HG02763 (cell line): Measurements from ENCODE around the gene ARHGAP45.

Source experiments
- ATAC-seq: cut with Tn5 transposase; IDR thresholded peaks from one replicate; pipeline ENCODE4 v1.9.1; 2021; ENCODE audit warnings: mild to moderate bottlenecking, moderate library complexity; ENCODE audit not compliant: unreplicated experiment

The ARHGAP45 gene

DNA sequence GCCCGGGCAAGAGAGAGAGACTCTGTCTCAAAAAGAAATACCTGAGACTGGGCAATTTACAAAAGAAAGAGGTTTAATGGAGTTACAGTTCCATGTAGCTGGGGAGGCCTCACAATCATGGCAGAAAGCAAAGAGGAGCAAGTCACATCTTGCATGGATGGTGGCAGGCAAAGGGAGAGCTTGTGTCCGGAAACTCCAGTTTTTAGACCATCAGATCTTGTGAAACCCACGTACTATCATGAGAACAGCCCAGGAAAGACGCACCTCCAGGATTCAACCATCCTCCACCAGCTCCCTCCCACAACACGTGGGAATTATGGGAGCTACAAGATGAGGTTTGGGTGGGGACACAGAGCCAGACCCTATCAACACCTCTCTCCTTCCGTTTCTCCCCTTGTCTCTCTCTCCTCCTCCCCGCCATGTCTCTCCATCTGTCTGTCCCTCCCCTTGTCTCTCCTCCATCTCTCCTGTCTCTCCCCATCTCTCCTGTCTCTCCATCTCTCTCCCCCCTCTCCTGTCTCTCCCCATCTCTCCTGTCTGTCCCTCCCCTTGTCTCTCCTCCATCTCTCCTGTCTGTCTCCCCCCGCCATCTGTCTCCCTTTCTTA is 18.2 kb downstream of the ARHGAP45 start:
- ATAC-seq = no peak

- ATAC-seq = no peak
Measured at GRCh38 chr19:1085676-1086442, 18.9 kb downstream of the ARHGAP45 start.

DNA sequence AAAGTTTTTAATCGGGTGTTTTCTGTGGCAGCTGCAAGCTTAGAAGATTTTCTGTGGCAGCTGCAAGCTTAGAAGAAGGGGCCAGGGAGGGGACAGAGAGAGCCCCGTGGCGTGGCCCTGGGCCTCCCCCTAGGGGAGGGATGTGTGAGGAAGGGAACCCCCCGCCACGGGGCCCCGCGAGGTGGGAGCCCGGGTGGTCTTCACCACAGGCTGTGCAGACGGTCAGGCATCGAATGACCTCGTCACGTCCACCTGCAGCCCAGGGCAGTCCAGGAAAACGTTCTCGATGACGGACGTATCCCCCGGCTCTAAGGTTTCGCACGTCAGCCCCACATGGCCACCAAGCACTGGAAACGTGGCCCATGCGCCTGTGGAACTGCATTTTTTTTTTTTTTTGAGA is 19.6 kb downstream of the ARHGAP45 start:
- ATAC-seq = no peak

DNA sequence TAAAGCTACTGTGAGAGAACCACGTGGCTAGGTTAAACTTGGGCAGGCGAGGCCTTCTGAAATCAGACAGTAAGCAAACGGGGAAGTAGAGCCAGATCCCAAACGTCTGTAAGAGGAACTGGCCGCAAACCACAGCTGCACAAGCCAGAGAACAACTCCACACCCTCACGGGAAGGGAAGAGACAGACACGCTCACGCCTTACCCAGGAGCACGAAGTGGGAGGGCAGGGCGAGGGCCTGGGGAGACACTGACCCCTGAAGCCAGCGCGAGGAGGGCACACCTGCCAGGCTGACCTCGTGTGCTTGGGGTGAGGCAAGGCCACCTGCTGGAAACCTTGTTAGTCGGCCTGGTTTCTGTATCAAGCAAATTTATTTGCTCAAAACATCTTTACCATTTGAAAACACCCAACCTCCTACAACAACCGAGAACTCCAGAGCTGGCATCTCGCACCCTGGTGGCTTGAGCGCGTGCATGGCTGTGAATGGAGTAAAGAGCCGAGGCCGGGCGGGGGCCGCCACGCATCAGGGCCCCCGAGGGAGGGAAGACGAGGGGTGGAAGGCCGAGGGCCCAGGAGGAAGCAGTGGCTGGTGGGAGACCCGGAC is 20.9 kb downstream of the ARHGAP45 start:
- ATAC-seq = no peak

- no peak for ATAC-seq
Measured at GRCh38 chr19:1088416-1089010, 21.5 kb downstream of the ARHGAP45 start.

DNA sequence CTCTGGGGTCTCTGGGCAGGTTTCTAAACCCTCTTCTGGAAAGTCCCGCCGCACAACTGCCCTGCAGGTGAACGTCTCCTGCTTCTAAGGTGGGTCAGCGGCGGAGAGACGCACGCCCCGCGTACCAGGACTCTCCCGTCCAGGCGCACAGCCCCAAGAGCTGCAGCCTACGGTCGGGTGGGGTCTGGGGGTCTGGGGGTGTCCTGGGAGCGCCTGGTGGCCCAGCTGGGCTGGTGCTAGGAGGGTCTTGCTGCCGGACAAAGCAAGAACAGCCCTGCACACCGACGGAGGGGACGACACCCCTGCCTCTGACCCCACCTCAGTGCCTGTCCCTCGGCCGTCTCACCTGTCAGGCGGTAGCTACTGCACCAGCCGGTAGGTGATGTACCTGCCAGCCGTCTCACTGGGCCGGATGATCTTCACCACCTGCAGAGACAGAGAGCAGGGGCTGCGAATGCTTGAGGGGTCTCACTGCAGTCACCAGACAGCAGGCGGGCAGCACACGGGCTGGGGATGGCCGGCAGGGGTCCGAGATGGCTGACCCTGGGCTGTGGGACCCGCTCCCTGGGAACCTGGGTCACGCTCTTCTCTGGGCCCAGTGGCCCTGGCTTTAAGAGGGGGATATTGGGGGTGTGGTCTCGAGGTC is 22.3 kb downstream of the ARHGAP45 start:
- no peak for ATAC-seq

GRCh38 chr19:1089891-1090290 is 22.9 kb downstream of the ARHGAP45 start:
- ATAC-seq = no peak

DNA sequence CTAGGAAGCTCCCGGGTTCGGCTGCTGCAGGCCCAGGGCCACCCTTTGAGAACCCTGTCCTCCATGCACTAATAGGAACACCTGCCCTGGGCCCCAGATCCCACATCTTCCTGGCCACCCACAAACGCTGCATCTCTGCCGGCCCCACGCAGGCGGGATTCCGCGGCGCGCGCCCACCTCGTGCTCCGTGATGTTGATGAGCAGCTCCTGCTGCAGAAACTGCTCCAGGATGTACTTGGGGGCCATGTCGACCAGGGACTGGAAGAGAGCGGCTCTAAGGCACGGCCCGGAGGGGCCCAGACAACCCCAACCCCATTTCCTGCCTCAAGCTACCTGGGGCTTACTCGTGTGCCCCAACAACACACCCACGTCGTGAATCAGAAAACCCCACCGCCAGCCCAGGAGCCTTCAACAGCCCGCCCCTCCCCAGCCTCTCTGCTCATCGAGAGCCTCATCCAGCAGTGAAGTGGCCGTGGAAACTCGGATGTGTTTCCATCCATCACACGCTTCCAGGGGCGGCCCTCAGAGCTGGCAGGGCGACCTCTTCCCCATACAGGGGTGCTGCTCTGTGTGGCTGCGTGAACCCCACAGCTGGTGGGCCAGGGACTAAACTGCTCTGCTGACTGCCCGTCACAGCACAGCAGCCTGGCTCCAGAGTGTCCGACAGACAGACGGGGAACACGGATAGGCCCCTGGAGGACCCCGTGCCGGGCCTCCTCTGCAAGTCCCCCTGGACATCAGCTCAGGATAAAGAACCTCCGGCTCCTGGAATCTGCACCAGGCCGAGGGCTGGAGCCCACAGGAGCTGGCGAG is 24.0 kb downstream of the ARHGAP45 start:
- no peak for ATAC-seq

DNA sequence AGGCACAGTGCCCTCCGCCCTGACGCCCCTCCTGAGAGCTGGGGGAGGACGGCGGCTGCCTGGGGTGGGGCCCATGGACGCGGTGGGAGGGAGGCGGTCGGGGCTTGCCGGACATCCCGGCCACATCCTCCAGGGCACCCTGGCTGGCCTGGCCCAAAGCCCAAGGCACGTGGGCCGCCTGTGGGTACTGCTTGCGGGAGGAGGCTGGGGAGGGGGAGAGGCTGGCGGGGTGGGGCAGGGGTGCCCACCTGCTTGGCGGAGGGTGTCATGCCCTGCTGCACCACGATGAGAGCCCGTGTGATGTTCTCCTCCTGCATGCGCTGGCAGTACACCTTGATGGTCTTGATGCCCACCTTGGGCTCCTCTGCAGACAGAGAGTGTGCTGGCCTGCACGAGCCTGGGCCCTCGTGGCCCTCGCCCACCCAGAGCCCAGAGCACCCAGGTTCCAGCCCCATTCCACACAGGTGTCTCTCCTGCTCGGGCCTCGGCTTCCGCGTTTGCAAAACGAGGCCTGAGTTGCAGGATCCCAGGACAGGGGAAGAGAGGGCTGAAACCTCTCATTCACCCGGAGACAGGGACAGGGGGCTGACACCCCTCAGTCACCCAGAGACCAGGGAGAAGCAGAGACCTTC is 24.7 kb downstream of the ARHGAP45 start:
- no peak for ATAC-seq

- ATAC-seq = no peak
Measured at GRCh38 chr19:1093330-1093729, 26.4 kb downstream of the ARHGAP45 start.

DNA sequence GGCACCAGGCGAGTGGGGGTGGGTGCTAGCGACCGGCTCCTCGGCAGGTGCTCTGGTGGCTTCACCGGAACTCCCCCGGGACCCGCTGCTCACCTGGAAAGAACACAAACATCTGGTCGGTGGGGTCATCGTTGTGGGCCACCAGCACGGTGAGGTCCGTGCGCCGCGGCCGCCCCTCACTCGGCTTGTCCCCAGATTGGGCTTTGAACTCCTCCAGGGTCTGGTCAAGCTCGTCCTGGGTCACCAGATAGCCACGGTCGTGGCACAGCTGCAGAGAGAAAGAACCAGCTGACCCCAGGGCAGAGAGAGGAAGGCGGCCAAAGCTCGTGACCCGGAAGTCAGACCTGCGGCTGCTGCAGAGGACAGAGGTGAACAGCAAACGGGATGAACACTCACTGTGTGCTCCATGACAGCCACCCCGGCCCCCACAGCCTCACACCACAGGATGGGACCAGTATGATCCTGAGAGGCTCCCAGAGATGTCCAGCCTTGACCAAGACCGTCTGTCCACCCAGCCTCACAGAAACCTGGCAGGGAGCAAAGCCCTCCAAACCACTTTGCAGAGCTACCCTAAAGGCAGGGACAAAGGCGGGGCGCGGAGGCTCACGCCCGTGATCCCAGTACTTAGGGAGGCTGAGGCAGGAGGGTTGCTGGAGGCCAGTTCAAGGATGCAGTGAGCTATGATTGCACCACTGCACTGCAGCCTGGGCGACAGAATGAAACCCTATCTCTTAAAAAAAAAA is 27.0 kb downstream of the ARHGAP45 start:
- no peak for ATAC-seq

DNA sequence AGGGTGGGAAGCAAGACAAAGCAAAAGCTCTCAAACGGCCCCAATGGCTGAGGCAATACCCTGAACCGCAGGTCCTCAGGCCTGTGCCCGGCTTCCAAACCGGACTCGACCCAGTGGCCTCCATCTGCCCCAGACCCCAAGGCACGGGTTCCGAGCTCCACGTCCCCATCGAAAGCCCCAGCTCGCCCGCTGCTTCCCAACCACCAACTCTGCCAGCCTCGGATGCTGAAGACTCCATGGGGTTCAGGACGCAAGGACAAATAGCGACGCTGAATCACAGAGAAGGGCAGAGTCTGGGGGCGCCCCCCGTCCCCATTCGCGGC is 27.6 kb downstream of the ARHGAP45 start:
- ATAC-seq = no peak

GRCh38 chr19:1094978-1095701 is 28.2 kb downstream of the ARHGAP45 start, which contains the start of gene POLR2E:
POLR2E (minus strand) TSS chr19:1095375; CDS start chr19:1095315, 60 bp downstream.
- ATAC-seq = peak; percentile 83

DNA sequence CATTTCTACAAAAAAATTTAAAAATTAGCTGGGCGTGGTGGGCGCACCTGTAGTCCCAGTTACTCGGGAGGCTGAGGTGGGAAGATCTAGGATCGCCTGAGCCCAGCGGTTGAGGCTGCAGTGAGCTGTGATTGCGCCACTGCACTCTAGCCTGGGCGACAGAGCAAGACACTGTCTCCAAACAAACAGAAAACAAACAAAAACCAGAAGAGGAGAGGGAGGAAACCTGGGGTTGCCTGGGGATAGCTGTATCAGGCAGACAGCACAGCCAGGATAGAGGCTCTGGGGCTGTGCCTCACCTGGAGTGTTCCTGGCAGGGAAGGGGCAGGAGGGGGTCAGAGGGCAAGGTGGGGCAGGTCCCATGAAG is 30.8 kb downstream of the ARHGAP45 start:
- no peak for ATAC-seq

GRCh38 chr19:1098177-1099051 is 31.4 kb downstream of the ARHGAP45 start:
- ATAC-seq = no peak

DNA sequence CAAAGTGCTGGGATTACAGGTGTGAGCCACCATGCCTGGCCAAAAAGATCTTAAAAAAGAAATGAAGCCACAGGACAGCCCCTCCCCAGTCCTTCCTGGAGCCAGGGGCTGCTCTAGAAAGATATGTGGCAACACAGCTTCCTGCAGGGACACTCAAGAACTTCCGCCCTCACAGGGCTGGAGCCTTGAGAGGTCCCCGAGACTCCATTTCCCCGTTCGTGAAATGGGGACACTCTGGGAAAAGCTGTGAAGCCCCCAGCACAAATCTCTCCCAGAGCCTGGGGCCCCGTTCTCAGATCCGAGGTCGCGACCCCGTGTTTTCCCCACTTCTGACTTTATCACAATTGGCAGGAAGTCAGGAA is 34.4 kb downstream of the ARHGAP45 start:
- ATAC-seq = no peak

GRCh38 chr19:1102407-1103131 is 35.6 kb downstream of the ARHGAP45 start:
- no peak for ATAC-seq
